IMR-90 (cell line): Measurements from ENCODE around the gene MRPL50. TPM values are rescaled to one million over a fixed set of nuclear protein-coding genes. Genes with fewer than 3 reads are reported as not detected.

ENCODE experiments used
- ATAC-seq: fragments of 200-7000 bp; cut with Tn5 transposase; 2 replicates; pipeline ENCODE4 v1.9.1; 2020; ENCODE audit warnings: low read depth, mild to moderate bottlenecking, moderate library complexity
- BruUV-seq: library from RNA; stranded (reverse); fragments of 400-500 nt; replicated peaks from 2 replicates; lab custom pipeline; 2021; lab: Mats Ljungman, UMichigan
- CTCF ChIA-PET: fragments of 300-600 bp; formaldehyde crosslinking; extraction: SDS; loops from one replicate; lab custom pipeline; 2021; ENCODE audit warnings: antibody characterized with exemption; lab: Yijun Ruan, JAX
- POLR2A ChIA-PET: fragments of 300-600 bp; sonication (Branson Sonifier 250); formaldehyde crosslinking; loops from one replicate; lab custom pipeline; 2022; ENCODE audit warnings: antibody characterized with exemption; ENCODE audit not compliant: unreplicated experiment; lab: Charles Lee
- DNase-seq: peaks from one replicate; pipeline ENCODE4 v3.0.0; 2013
- H2AFZ ChIP-seq: replicated peaks from 2 replicates; pipeline ENCODE3; 2013; ENCODE audit warnings: low read length, mild to moderate bottlenecking; ENCODE audit not compliant: poor library complexity
- H2AK5ac ChIP-seq: 2 replicates; pipeline ENCODE4 v1.6.1; 2013; ENCODE audit warnings: low read depth, low read length, inconsistent platforms
- H2AK9ac ChIP-seq: replicated peaks from 2 replicates; pipeline ENCODE3; 2013; ENCODE audit warnings: mild to moderate bottlenecking, low read depth, low read length, moderate library complexity; ENCODE audit not compliant: poor library complexity
- H2BK120ac ChIP-seq: 2 replicates; pipeline ENCODE4 v1.6.1; 2013; ENCODE audit warnings: low read depth, low read length, inconsistent platforms
- H2BK15ac ChIP-seq: 3 replicates; pipeline ENCODE4 v1.6.1; 2013; ENCODE audit warnings: low read depth, low read length, inconsistent platforms
- H2BK20ac ChIP-seq: 2 replicates; pipeline ENCODE4 v1.6.1; 2013; ENCODE audit warnings: low read depth, mild to moderate bottlenecking, inconsistent platforms, low read length, moderate library complexity
- H2BK5ac ChIP-seq: 2 replicates; pipeline ENCODE4 v1.6.1; 2013; ENCODE audit warnings: mild to moderate bottlenecking, low read depth, low read length, inconsistent platforms; ENCODE audit not compliant: poor library complexity, severe bottlenecking
- H3K14ac ChIP-seq: replicated peaks from 2 replicates; pipeline ENCODE4 v1.6.1; 2013; ENCODE audit warnings: low read depth, low read length, inconsistent platforms
- H3K18ac ChIP-seq: 2 replicates; pipeline ENCODE4 v1.6.1; 2013; ENCODE audit warnings: low read depth, low read length, control low read depth
- H3K23ac ChIP-seq: 2 replicates; pipeline ENCODE4 v1.6.1; 2013; ENCODE audit warnings: low read depth, low read length, inconsistent platforms
- H3K27ac ChIP-seq: 2 replicates; pipeline ENCODE4 v1.5.1; 2013; ENCODE audit warnings: mild to moderate bottlenecking, control low read depth, low read length; ENCODE audit not compliant: insufficient read depth
- H3K27me3 ChIP-seq: 2 replicates; pipeline ENCODE4 v1.6.1; 2013; ENCODE audit warnings: low read length; ENCODE audit not compliant: control insufficient read depth, insufficient read depth
- H3K36me3 ChIP-seq: 2 replicates; pipeline ENCODE4 v1.6.1; 2013; ENCODE audit warnings: low read length, mixed read lengths; ENCODE audit not compliant: control insufficient read depth, insufficient read depth
- H3K4ac ChIP-seq: 2 replicates; pipeline ENCODE4 v1.6.1; 2013; ENCODE audit warnings: low read depth, low read length, inconsistent platforms
- H3K4me1 ChIP-seq: 2 replicates; pipeline ENCODE4 v1.6.1; 2013; ENCODE audit warnings: low read length, mixed read lengths; ENCODE audit not compliant: control insufficient read depth, insufficient read depth
- H3K4me2 ChIP-seq: 2 replicates; pipeline ENCODE4 v1.6.1; 2013; ENCODE audit warnings: low read depth, mild to moderate bottlenecking, control low read depth, low read length, moderate library complexity
- H3K4me3 ChIP-seq: 2 replicates; pipeline ENCODE4 v1.5.1; 2013; ENCODE audit warnings: low read depth, mild to moderate bottlenecking, control low read depth, low read length, moderate library complexity; ENCODE audit not compliant: insufficient read depth
- H3K56ac ChIP-seq: 2 replicates; pipeline ENCODE4 v1.6.1; 2013; ENCODE audit warnings: low read length, inconsistent platforms; ENCODE audit not compliant: insufficient read depth; ENCODE audit errors: extremely low read depth
- H3K79me1 ChIP-seq, 2 experiments: 2 replicates each; pipeline ENCODE4 v1.6.1; 2013; ENCODE audit warnings: low read length in 2 of 2, inconsistent platforms in 1 of 2, low read depth in 1 of 2
- H3K9ac ChIP-seq: 2 replicates; pipeline ENCODE4 v1.6.1; 2013; ENCODE audit warnings: low read depth, low read length, control low read depth
- H3K9me1 ChIP-seq: 2 replicates; pipeline ENCODE4 v1.6.1; 2013; ENCODE audit warnings: low read length, inconsistent platforms; ENCODE audit not compliant: insufficient read depth
- H3K9me3 ChIP-seq: 2 replicates; pipeline ENCODE4 v1.6.1; 2013; ENCODE audit warnings: low read length; ENCODE audit not compliant: control insufficient read depth, insufficient read depth
- H4K20me1 ChIP-seq: 2 replicates; pipeline ENCODE4 v1.6.1; 2013; ENCODE audit warnings: low read length, inconsistent platforms; ENCODE audit not compliant: insufficient read depth
- H4K5ac ChIP-seq: 2 replicates; pipeline ENCODE4 v1.6.1; 2013; ENCODE audit warnings: mild to moderate bottlenecking, low read depth, low read length, control low read depth
- H4K8ac ChIP-seq, 2 experiments: 2 replicates each; pipeline ENCODE4 v1.6.1; 2013; ENCODE audit warnings: low read depth in 2 of 2, low read length in 2 of 2, control low read depth in 1 of 2, inconsistent platforms in 1 of 2
- H4K91ac ChIP-seq: 2 replicates; pipeline ENCODE4 v1.6.1; 2013; ENCODE audit warnings: low read depth, low read length, inconsistent platforms; ENCODE audit not compliant: insufficient read depth
- RCOR1 ChIP-seq: IDR thresholded peaks from 2 replicates; pipeline ENCODE4 v1.6.1; 2012; ENCODE audit warnings: mild to moderate bottlenecking, low read length, improper control_type of control experiment; ENCODE audit not compliant: insufficient replicate concordance
- WGBS, 2 experiments: methylation state at CpG; one replicate each; pipeline versions ENCODE4 v1.1.5 to v1.1.7; 2013; ENCODE audit warnings: missing lambda C conversion rate in 2 of 2; ENCODE audit not compliant: insufficient read length in 1 of 2; ENCODE audit errors: extremely low coverage in 2 of 2; 5-methylcytosine and 5-hydroxymethylcytosine counted together
- dilution Hi-C: fragments of 300-500 bp; cut with HindIII; formaldehyde crosslinking; loops from one replicate; pipeline ENCODE4 v1.14.3; 2018; ENCODE audit warnings: low sequenced_read_pairs; ENCODE audit not compliant: unreplicated experiment
- in situ Hi-C: fragments of 300-500 bp; cut with MboI; formaldehyde crosslinking; loops from 3 replicates; pipeline ENCODE4 v1.14.3; 2019; ENCODE audit warnings: low sequenced_read_pairs, inconsistent platforms, mixed read lengths
- intact Hi-C: fragments of 100-400 bp; cut with micrococcal nuclease; formaldehyde crosslinking; loops from 2 replicates; pipeline ENCODE4 v1.10.0; 2022
- polyA plus RNA-seq, 3 experiments: library from polyadenylated mRNA; depleted of rRNA; stranded (reverse); fragments of >200 nt; gene quantifications; 2 replicates each; pipeline ENCODE4 v1.2.3, GENCODE V29; 2012; ENCODE audit warnings: low replicate concordance in 1 of 3
- total RNA-seq: library from RNA; depleted of rRNA; stranded (reverse); fragments of >200 nt; gene quantifications from 2 replicates; pipeline ENCODE4 v1.2.3, GENCODE V29; 2012
- TF ChIP-seq, protein P1 (sequence below): conservative IDR thresholded peaks from 2 replicates; pipeline ENCODE4 v1.5.1; 2012; ENCODE audit warnings: mild to moderate bottlenecking, low read depth, low read length, improper control_type of control experiment

The MRPL50 gene
- total and polyA plus RNA-seq, 2 of the 4 experiments (the other 2 are of a cell fraction): 7.5 to 8.6 TPM

GRCh38 chr9:101388507-101388993 is 9.9 kb downstream of the MRPL50 start:
- TF ChIP-seq, protein P1, sequence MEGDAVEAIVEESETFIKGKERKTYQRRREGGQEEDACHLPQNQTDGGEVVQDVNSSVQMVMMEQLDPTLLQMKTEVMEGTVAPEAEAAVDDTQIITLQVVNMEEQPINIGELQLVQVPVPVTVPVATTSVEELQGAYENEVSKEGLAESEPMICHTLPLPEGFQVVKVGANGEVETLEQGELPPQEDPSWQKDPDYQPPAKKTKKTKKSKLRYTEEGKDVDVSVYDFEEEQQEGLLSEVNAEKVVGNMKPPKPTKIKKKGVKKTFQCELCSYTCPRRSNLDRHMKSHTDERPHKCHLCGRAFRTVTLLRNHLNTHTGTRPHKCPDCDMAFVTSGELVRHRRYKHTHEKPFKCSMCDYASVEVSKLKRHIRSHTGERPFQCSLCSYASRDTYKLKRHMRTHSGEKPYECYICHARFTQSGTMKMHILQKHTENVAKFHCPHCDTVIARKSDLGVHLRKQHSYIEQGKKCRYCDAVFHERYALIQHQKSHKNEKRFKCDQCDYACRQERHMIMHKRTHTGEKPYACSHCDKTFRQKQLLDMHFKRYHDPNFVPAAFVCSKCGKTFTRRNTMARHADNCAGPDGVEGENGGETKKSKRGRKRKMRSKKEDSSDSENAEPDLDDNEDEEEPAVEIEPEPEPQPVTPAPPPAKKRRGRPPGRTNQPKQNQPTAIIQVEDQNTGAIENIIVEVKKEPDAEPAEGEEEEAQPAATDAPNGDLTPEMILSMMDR: peak; percentile 17; the same call in 1 of the 2 replicates
- no peak for TF ChIP-seq RCOR1
- Histone ChIP-seq H4K91ac (no peak overlapping the region), H3K9ac (no peak overlapping the region), H3K79me1 (peaks cover 9 to 12% of the 10 kb centered on the region in 2 experiments), H2BK5ac (no peak overlapping the region), H3K27ac (no peak overlapping the region), H2AFZ (no peak overlapping the region), H4K8ac (no peak overlapping the region), H3K4me2 (no peak overlapping the region), H3K18ac (no peak overlapping the region), H3K4me1 (no peaks in the 10 kb centered on the region), H3K4ac (no peak overlapping the region), H3K56ac (no peak overlapping the region), H2AK5ac (no peak overlapping the region), H2BK15ac (no peak overlapping the region), H4K20me1 (0 out of 2 replicates have a peak, but pooled peaks cover 5% of the 10 kb centered on the region), H3K9me3 (peaks cover 3% of the 10 kb centered on the region; the same call in 1 of the 2 replicates), H3K23ac (no peak overlapping the region), H2BK20ac (no peak overlapping the region), H2AK9ac (no peak overlapping the region), H3K9me1 (no peaks in the 10 kb centered on the region), H3K36me3 (peaks cover 4% of the 10 kb centered on the region; the same call in 1 of the 2 replicates), H3K4me3 (no peak overlapping the region), H3K27me3 (no peaks in the 10 kb centered on the region), H2BK120ac (no peak overlapping the region), H3K14ac (no peak overlapping the region), H4K5ac (no peak overlapping the region)
- dilution Hi-C loops: no loop called here
- POLR2A ChIA-PET: no interaction called here
- CTCF ChIA-PET: interaction anchor here (0.6 to 2.5 kb wide), 8 partner anchors 9 to 661 kb away, joined by 3 to 5 read pairs (median 4); partner anchors contain the start of genes MRPL50 and ZNF189
- intact Hi-C loops: no loop called here
- BruUV-seq: no TSS peak
- WGBS, 2 experiments: no CpG with 5 or more reads among the region's 2 CpGs
- in situ Hi-C loops: no loop called here
- DNase-seq (no peak), ATAC-seq (no peak)
